Activated effector memory CD4-positive, alpha-beta T cell treated with Interleukin-2 at 50 U/mL for 16 hours (primary cell): ENCODE measurements around the gene STAT5B.
"Not testable (repeated sequence)": the region's sequence is repeated elsewhere in the genome, so short reads cannot be mapped to it uniquely, and the experiment has no call there.

Experiments
- DNase-seq: peaks from one replicate; pipeline ENCODE4 v3.0.0-alpha.2; 2020

The STAT5B gene

GRCh38 chr17:42305543-42306384 lies 29.6 kb upstream of the STAT5B start:
- DNase-seq, result no peak

GRCh38 chr17:42305031-42305330 lies 28.8 kb upstream of the STAT5B start:
- not testable (repeated sequence) for DNase-seq

DNA sequence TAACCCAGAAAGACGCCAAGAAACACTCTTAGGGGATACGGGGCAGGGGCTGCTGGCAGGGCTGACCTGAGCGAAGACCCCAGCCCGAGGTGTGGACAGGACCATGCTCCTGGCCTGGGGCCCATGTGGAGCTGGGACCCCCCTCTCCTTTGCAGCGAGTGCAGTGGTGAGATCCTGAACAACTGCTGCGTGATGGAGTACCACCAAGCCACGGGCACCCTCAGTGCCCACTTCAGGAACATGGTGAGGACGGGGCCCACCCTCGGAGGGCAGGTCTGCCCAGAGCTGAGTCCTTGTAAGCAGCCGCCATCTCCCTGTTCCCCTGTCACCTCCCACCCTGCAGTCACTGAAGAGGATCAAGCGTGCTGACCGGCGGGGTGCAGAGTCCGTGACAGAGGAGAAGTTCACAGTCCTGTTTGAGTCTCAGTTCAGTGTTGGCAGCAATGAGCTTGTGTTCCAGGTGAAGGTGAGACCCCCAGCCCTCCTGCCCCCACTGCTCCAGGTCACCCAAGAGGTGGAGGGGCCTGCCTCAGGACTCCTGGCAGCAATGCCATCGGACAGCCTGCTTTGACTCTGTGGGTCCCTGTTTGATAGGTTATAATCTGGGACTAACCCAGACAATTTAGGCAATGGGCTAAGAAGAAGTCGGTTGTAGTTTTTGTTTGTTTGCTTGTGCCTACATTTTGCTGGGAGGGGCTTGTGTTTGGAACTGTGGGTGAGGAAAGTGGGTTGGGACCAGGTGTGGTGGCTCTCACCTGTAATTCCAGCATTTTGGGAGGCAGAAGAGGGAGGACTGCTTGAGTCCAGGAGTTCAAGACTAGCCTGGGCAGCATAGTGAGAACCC lies 28.2 kb upstream of the STAT5B start:
- no peak for DNase-seq

DNA sequence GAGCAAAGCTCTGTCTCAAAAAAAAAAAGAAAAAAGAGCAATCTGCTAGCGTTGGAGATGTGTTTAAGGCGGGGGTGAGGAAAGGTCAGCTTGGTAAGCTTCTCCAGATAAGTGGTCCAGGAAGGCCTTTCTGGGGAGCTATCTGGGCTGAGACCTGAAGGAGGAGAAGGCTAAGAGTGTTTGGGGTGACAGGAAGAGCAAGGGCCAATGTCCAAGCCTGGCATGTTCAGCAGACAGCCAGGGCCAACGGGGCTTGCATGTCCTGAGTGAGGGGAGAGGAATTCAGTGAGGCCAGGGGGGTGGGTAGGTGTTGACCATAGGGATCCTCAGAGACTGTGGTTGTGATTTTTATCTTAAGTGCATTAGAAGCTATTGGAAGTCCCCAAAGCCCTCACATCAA lies 27.5 kb upstream of the STAT5B start:
- DNase-seq, result no peak

DNA sequence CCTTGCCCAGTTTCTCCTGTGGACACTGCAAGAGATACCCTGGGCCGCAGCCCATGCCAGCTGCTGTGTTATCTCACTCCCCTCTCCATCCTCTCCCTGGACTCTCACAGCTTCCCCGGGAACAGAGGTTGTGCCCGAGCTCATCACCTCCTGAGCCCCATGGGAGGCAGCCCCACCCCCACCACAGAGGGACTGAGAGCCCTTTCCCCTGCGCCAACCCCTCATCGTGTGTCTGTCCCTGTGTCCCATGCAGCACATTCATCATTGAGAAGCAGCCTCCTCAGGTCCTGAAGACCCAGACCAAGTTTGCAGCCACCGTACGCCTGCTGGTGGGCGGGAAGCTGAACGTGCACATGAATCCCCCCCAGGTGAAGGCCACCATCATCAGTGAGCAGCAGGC lies 24.8 kb upstream of the STAT5B start:
- no peak for DNase-seq

- not testable (repeated sequence) for DNase-seq
Observed at GRCh38 chr17:42299913-42300312, 23.7 kb upstream of the STAT5B start.

DNA sequence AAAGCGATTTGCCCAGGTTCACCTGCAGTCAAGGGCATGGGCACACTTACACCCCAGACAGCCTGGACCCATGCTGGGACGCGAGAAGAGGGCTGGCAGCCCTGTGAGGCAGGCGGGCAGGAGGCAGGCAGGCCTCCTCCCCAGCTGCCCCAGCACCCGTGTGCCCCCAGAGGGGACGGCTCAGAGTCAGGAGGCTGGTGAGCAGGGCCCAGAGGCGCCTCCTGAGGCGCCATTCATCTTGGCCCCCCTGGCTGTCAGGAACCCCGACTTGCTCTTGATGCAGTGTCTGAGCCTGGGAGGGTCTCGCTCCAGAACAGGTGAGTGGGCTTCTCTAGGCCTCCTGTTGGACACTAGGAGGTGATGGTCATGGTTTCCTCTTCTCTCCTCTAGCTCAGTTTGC lies 23.2 kb upstream of the STAT5B start:
- not testable (repeated sequence) for DNase-seq

DNA sequence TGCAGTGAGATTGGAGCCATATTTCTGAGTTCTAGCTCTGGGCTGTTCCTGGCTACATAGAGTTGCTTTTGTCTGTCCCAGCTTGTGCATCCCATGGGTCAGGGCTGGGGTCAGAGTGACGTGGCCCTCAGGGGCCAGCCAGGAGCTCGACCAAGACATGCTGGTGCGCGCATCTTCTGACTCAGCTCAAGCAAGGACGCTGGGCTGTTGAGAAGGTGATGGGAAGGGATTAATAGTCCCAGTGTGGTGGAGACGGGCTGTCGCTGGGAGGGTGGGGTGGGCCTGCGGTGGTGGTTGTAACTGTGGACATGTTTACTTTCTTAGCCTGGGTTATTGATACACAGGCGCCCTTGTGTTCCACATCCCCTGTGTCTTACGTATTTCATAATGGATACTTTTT lies 21.6 kb upstream of the STAT5B start:
- not testable (repeated sequence) for DNase-seq

DNA sequence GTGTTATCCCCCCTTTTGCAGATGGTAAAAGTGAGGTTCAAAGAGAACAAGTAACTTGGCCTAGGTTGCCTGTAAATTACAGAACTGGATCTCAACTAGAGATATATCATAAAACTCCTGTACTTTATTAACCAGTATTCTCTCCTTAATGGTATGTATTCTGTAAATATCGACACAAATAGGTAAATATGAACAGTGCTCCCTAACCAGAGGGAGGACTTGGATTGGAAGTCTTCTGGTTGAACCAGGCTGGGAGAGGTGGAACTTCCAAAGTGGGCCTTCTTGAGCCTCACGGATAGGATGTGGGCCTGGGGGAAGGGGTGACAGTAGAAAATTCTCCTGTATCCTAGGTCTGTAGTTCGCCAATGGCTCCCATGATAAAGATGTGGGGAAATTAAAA lies 19.8 kb upstream of the STAT5B start:
- DNase-seq, result no peak

- no peak for DNase-seq
Observed at GRCh38 chr17:42294469-42295398, 18.5 kb upstream of the STAT5B start.

DNA sequence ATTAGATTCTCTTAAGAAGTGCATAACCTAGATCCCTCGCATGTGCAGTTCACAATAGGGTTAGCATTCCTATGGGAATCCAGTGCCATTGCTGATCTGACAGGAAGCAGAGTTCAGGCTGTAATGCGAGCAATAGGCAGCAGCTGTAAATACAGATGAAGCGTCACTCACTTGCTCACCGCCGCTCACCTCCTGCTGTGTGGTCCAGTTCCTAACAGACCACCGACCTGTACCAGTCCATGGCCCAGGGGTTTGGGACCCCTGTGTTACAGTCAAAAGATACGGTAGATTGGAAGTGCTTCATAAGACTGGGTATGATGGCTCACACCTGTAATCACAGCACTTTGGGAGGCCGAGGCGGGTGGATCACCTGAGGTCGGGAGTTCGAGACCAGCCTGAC lies 14.9 kb upstream of the STAT5B start:
- DNase-seq, result no peak

- DNase-seq, result no peak
Observed at GRCh38 chr17:42290577-42290976, 14.4 kb upstream of the STAT5B start.

DNA sequence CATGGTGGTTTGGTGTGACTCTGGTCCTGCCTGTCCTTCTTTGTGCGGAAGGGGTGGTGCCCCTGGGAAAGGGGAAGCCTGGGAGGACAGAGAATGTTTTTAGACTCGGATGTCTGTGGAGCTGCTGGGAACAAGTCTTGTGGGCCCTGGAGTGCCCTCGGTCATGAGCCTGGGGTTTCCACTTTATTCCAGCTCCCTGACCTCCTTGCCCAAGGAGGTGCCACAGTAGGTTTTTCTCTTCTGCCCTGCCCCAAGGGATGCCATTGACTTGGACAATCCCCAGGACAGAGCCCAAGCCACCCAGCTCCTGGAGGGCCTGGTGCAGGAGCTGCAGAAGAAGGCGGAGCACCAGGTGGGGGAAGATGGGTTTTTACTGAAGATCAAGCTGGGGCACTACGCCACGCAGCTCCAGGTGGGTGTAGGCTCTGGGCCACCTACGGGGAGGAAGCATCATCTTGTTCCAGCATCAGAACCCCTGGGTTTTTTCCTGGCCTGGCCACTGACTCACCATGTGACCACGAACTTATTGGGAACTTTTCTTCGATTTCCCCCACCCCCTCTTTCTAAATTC lies 13.5 kb upstream of the STAT5B start:
- no peak for DNase-seq

DNA sequence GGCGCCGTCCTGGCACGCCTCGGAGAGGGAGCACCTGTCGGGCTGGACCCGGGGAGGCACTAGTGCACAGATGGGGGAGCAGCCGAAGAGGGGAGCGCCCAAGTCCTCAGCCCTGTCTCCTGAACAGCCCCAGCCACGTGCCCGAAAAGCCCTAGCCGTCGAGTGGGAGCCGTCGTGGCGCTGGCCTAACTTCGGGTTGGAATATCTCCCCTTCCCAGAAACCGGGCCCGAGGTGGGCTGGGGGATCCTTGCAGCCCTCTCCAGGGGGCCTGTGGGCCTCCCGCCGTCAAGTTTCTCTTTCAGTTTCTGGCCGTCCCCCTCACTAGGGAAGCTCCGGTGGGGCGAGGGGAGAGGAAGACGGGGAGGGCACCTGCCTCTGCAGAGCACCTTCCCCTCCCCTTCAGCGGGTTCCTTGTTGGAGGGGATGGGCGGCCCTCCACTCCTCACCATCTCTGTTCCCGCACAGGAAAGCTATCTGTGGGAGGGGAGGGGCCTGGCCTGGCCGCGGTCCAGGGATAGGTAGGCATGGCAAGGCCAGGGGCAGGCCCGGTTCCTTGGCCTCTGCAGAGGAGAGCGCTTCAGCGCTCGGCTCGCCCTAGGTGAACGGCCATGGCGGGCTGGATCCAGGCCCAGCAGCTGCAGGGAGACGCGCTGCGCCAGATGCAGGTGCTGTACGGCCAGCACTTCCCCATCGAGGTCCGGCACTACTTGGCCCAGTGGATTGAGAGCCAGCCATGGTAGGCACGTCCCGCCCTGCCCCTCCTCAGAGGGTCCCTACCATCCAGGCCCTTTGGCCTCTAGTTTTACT lies 12.8 kb upstream of the STAT5B start:
- peak; percentile 40 for DNase-seq

DNA sequence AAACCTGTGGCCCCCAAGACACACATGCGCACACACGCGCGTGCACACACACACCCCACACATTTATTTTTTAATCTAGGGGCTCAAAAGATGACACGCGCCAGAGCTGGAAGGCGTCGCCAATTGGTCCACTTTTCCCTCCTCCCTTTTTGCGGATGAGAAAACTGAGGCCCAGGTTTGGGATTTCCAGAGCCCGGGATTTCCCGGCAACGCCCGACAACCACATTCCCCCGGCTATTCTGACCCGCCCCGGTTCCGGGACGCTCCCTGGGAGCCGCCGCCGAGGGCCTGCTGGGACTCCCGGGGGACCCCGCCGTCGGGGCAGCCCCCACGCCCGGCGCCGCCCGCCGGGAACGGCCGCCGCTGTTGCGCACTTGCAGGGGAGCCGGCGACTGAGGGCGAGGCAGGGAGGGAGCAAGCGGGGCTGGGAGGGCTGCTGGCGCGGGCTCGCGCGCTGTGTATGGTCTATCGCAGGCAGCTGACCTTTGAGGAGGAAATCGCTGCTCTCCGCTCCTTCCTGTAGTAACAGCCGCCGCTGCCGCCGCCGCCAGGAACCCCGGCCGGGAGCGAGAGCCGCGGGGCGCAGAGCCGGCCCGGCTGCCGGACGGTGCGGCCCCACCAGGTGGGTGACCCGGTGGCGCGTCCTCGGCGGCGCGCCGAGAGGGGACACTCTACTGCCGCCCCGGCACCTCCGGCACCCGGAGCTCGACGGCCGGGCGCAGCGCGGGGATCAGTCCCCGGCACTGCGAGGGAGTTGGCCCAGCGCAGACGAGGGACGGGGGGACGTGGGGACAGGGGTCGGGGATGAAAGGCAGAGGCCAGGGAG lies 12.0 kb upstream of the STAT5B start, which contains the start of gene STAT5A:
TSS of gene STAT5A (plus strand) at position 522 of the 826 bp plus-strand sequence. CDS start 914 bp downstream, outside the sequence.
- DNase-seq, result peak; percentile 75

DNA sequence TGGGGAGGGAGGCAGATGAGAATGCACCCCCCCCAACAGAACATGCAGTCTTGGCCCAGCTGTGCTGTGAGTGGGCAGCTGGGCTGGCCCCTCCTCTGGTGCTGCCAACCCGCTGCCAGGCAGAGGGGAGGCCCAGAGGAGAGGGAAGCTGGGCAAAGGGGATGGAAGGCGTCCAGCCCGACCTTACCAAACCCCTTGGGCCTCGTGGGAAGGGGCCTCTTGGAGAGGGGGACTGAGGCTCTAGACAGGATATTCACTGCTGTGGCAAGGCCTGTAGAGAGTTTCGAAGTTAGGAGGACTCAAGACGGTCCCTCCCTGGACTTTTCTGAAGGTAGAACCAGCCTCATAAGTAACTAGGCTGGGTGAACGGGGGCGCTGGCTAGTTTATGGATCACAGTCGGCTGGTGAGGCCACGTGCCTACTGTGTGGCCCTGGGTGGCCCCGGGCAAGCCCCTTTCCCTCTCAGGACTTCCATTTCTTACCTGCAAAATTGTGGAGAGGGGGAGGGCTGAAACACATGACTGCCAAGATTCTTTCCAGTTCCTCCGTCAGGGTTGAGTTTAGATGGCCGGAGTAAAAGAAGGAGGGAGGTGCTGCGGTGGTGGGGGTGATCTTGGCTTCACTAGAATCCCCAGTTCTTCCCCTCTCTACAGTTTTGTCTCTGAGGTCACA lies 11.2 kb upstream of the STAT5B start:
- peak; percentile 31 for DNase-seq

DNA sequence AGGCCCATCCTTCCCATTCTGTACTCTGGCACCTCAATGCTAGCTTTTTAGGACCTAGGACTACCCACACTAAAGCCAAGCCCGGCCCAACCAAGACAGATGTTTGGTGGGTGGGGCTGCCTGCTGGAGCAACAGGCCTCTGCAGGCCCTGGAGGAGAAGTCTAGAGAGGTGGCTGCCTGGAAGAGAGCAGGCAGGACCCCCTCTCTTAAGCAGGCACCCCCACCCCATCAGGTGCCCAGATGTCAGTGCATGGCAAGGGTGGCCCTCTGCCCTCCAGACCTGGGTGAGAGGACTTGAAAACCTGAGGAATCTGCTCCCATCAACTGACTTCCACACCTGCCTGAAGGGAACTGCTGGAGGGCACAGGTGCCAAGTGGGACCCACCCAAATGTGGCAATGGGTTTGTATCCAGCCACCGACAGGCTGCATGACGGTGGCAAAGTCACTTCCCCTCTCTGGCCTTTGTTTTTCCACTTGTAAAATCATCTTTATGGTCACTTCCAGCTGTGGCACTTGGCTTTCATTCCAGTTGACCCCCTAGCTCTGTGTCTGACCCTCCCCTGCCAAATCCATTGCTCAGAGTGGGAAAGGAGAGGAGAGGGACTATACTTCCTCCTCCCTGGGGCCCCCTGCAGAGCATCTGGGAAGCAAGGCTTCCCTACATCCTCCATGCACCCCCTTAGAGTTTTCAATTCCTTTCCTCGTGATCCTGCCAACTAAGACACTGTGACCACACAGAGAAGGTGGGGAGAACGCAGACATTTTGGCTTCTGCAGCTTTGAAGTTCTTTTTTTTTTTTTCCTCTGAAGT lies 10.4 kb upstream of the STAT5B start:
- DNase-seq, result no peak

GRCh38 chr17:42285346-42286050 lies 9.3 kb upstream of the STAT5B start:
- DNase-seq, result no peak

DNA sequence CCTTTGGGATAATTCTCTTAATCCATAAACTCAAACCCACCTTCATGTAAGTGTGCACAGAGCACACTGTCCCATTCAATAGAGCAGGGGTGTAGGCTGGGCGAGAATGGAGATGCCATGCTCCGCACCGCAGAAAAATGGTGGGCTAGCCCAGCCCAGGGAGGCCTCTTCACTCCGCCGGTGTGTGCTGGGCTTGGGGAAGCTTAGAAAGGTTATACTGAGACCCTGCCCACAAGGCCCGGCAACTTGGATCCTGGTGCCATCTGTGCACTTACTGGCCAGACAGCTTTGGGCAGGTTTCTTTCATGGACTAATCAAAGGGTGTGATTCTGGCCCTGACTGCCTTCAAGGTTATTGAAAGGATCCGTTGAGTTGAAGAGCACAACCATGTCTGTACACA lies 8.4 kb upstream of the STAT5B start:
- DNase-seq, result no peak
